ENCODE data around the gene PKM. TPM values are rescaled to one million over a fixed set of nuclear protein-coding genes. Genes with fewer than 3 reads are reported as not detected.

Gene PKM
- total and polyA plus RNA-seq, 9 of the 15 experiments (the other 6 are each of a cell fraction or from before 2014, with no cell fraction given) = 140 to 825 (median 383) TPM

DNA sequence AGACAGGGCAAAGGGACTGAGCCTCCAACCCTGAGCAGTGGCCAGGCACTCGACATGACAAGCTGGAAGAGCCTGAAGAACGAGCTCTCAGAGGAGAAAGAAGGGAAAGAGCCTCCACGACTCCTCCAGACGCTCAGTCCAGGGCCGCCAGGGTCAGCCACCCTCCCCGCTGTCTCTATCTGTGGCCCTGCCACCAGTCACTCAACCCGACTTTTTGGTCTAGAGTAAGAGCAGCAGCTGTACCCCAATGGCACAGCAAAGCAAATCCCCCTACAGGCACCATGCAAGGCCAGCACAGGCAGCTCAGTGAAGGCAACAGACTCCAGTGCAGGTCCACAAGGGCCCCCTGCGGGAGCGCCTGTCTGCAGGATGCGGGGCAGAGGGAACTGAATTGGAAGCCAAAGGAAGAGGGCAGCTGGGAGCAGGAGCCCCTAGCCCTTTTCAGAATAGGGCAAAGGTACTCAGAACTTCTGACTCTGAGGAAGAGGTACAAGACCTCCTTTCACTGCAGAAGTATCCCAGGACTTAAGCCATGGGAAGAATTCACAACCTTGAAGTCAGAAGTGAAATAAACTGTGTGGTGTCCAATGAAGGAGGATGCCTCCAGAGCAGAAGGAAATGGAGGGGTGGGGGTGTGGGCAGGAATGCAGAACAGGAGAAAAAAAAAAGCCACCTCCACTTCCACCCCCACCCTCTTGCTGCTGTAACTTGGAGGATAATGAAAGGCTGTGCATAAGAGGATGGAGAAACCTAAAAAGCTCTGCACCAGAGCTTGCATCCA lies 24.9 kb downstream of the PKM start (continued):
- TF ChIP-seq, protein P1, sequence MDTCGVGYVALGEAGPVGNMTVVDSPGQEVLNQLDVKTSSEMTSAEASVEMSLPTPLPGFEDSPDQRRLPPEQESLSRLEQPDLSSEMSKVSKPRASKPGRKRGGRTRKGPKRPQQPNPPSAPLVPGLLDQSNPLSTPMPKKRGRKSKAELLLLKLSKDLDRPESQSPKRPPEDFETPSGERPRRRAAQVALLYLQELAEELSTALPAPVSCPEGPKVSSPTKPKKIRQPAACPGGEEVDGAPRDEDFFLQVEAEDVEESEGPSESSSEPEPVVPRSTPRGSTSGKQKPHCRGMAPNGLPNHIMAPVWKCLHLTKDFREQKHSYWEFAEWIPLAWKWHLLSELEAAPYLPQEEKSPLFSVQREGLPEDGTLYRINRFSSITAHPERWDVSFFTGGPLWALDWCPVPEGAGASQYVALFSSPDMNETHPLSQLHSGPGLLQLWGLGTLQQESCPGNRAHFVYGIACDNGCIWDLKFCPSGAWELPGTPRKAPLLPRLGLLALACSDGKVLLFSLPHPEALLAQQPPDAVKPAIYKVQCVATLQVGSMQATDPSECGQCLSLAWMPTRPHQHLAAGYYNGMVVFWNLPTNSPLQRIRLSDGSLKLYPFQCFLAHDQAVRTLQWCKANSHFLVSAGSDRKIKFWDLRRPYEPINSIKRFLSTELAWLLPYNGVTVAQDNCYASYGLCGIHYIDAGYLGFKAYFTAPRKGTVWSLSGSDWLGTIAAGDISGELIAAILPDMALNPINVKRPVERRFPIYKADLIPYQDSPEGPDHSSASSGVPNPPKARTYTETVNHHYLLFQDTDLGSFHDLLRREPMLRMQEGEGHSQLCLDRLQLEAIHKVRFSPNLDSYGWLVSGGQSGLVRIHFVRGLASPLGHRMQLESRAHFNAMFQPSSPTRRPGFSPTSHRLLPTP (IDR thresholded peaks at IDR 0.05; ENCODE audit: borderline replicate concordance, extremely low read depth, insufficient read length) = no peak

DNA sequence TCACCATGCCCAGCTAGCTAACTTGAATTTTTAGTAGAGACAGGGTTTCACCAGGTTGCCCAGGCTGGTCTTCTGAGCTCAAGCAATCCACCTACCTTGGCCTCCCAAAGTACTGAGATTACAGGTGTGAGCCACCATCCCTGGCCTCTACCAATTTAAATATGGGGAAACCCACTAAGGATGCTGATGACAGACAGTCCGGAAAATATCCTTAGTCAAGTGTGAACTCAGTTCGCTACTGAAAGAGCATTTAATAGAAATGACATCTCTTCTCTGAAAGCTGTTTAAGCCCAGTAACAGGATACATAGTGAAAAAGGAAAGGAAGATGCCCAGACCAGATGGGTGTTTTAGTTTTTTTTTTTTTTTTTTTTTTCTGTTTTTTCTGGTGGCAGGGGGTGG lies 25.7 kb downstream of the PKM start:
- Histone ChIP-seq H3K36me3 (ENCODE audit: control insufficient read depth, insufficient read depth, low read length) (peaks cover 98% of the 10 kb centered on the region), H3K9me1 (ENCODE audit: control insufficient read depth, insufficient read depth, low read length) (peaks cover 10% of the 10 kb centered on the region), H3K4me2 (ENCODE audit: insufficient read depth, low read length) (no peak overlapping the region), H3K9ac (ENCODE audit: insufficient read depth in 1 of 2, low read depth in 2 of 2, low read length in 2 of 2) (no peak overlapping the region), H4K20me1 (replicated peaks; ENCODE audit: control insufficient read depth, insufficient read depth, low read length) (peaks cover 18% of the 10 kb centered on the region), H3K27me3 (ENCODE audit: control insufficient read depth in 2 of 2, insufficient read depth in 2 of 2, low read length in 2 of 2) (no peaks in the 10 kb centered on the region), H2AFZ (ENCODE audit: low read depth, low read length) (no peak overlapping the region), H3K4me3 (no peak overlapping the region), H3K79me2 (ENCODE audit: control insufficient read depth, insufficient read depth, low read length) (no peaks in the 10 kb centered on the region; the same call in 2 of the 3 replicates), H3K9me3 (replicated peaks; ENCODE audit: control insufficient read depth, insufficient read depth, low read depth, low read length) (no peaks in the 10 kb centered on the region), H3K4me1 (replicated peaks in 1 of 2; ENCODE audit: control insufficient read depth in 2 of 2, insufficient read depth in 2 of 2, low read length in 2 of 2) (peaks cover 0 to 3% of the 10 kb centered on the region in 2 experiments; a peak in 1 of 5 replicates), H3K27ac (ENCODE audit: extremely low read depth, low read depth, low read length) (no peak overlapping the region)
- WGBS (ENCODE audit: insufficient coverage, low coverage, missing lambda C conversion rate) = 76% methylated on average over 2 of the region's 2 CpGs
- intact Hi-C loops (cut with micrococcal nuclease) = no loop called here
- no TSS peak for BruUV-seq (replicated peaks)
- ChIA-PET CTCF (ENCODE audit: low intra/inter-chr PET ratio) (interaction anchor here (0.6 kb wide), 1 partner anchor 258 kb away, joined by 4 read pairs; no protein-coding TSS in a partner anchor), POLR2A (no interaction called here)
- TF ChIP-seq NR2C2 (CRISPR knock-in tag; IDR thresholded peaks at IDR 0.05) = no peak
- TF ChIP-seq NR2C2 (tag; IDR thresholded peaks at IDR 0.05) = no peak
- FAIRE-seq = no peak
- ATAC-seq = no peak
- in situ Hi-C loops (cut with MboI) = no loop called here
- no peak for DNase-seq (ENCODE audit: extremely low read depth in 1 of 4, low spot score in 3 of 4)
